HCT116 (cell line): ENCODE results near the gene ZNF683. TPM values are rescaled to one million over a fixed set of nuclear protein-coding genes. Genes with fewer than 3 reads are reported as not detected.

Source experiments
- ATAC-seq: fragments of 200-7000 bp; cut with Tn5 transposase; 2 replicates; pipeline ENCODE4 v1.9.1; 2020; ENCODE audit warnings: mild to moderate bottlenecking, moderate library complexity
- BruUV-seq: library from RNA; stranded (reverse); fragments of 400-500 nt; replicated peaks from 2 replicates; lab custom pipeline; 2021; lab: Mats Ljungman, UMichigan
- CTCF ChIA-PET: fragments of 300-600 bp; sonication (Branson Sonifier 250); formaldehyde crosslinking; loops from one replicate; lab custom pipeline; 2021; ENCODE audit warnings: antibody characterized with exemption; lab: Charles Lee
- POLR2A ChIA-PET: fragments of 300-600, 350-600 bp; sonication (Branson Sonifier 250); formaldehyde crosslinking; loops from one replicate; lab custom pipeline; 2021; ENCODE audit warnings: antibody characterized with exemption; lab: Charles Lee
- RAD21 ChIA-PET, 2 experiments: fragments of 300-600 bp; sonication (Branson Sonifier 250); formaldehyde crosslinking; loops; one replicate each; lab custom pipeline; 2023; ENCODE audit warnings: low total read pairs in 2 of 2; ENCODE audit not compliant: uncharacterized antibody in 2 of 2, unreplicated experiment in 2 of 2, low non-redundant PET in 1 of 2; lab: Charles Lee
- DNase-seq: peaks from one replicate; pipeline ENCODE4 v3.0.0-alpha.2; 2010; ENCODE audit warnings: low read depth, low spot score
- H2AFZ ChIP-seq: fragments of 200-600 bp; shearing (Covaris generic), sonication (generic); 2 replicates; pipeline ENCODE4 v1.6.1; 2017; ENCODE audit warnings: low read depth, mixed run types, mixed read lengths, antibody characterized with exemption, low read length; ENCODE audit not compliant: poor library complexity, severe bottlenecking
- H3K27ac ChIP-seq: 2 replicates; pipeline ENCODE4 v1.5.1; 2012; ENCODE audit warnings: low read depth, low read length
- H3K27me3 ChIP-seq: fragments of 200-600 bp; sonication (generic); 2 replicates; pipeline ENCODE4 v1.6.1; 2016; ENCODE audit warnings: mixed run types, low read length, mixed read lengths; ENCODE audit not compliant: insufficient read depth
- H3K36me3 ChIP-seq, 2 experiments: fragments of 200-500 bp in 1 of 2; fragments of 200-600 bp in 1 of 2; sonication (Bioruptor generic) in 1 of 2; sonication (generic) in 1 of 2; 2 replicates each; pipeline versions ENCODE4 v1.5.1 to v1.6.1; 2014 to 2016; ENCODE audit warnings: low read length in 2 of 2, inconsistent platforms in 1 of 2, mixed read lengths in 1 of 2, mixed run types in 1 of 2; ENCODE audit not compliant: insufficient read depth in 2 of 2, control insufficient read depth in 1 of 2
- H3K4me1 ChIP-seq, 2 experiments: fragments of 200-600 bp in 1 of 2; sonication (generic) in 1 of 2; 2 replicates each; pipeline versions ENCODE4 v1.5.1 to v1.6.1; 2012 to 2017; ENCODE audit warnings: low read length in 2 of 2, inconsistent platforms in 1 of 2, mild to moderate bottlenecking in 1 of 2, mixed read lengths in 1 of 2, mixed run types in 1 of 2, moderate library complexity in 1 of 2; ENCODE audit not compliant: insufficient read depth in 2 of 2, control insufficient read depth in 1 of 2
- H3K4me2 ChIP-seq: fragments of 200-600 bp; sonication (generic); 2 replicates; pipeline ENCODE4 v1.6.1; 2017; ENCODE audit warnings: mixed run types, low read length, mixed read lengths
- H3K4me3 ChIP-seq, 2 experiments: fragments of 200-600 bp in 1 of 2; sonication (generic) in 1 of 2; replicated peaks in 1 of 2; 2 replicates each; pipeline ENCODE4 v1.5.1; 2011 to 2016; ENCODE audit warnings: low read length in 2 of 2, control low read depth in 1 of 2, low read depth in 1 of 2, mild to moderate bottlenecking in 1 of 2, mixed read lengths in 1 of 2, mixed run types in 1 of 2
- H3K79me2 ChIP-seq: fragments of 200-600 bp; sonication (generic); 2 replicates; pipeline ENCODE4 v1.6.1; 2017; ENCODE audit warnings: mild to moderate bottlenecking, mixed run types, low read length, moderate library complexity, mixed read lengths; ENCODE audit not compliant: insufficient read depth
- H3K9ac ChIP-seq: fragments of 200-600 bp; sonication (generic); 2 replicates; pipeline ENCODE4 v1.6.1; 2016; ENCODE audit warnings: low read length, mixed read lengths
- H3K9me2 ChIP-seq: fragments of 200-600 bp; sonication (generic), shearing (Covaris generic); 2 replicates; pipeline ENCODE4 v1.6.1; 2017; ENCODE audit warnings: mixed run types, mild to moderate bottlenecking, moderate library complexity; ENCODE audit not compliant: insufficient read depth
- H3K9me3 ChIP-seq, 2 experiments: fragments of 200-500 bp in 1 of 2; fragments of 200-600 bp in 1 of 2; sonication (Bioruptor generic) in 1 of 2; sonication (generic) in 1 of 2; 2 replicates each; pipeline ENCODE4 v1.6.1; 2014 to 2017; ENCODE audit warnings: low read length in 2 of 2, mixed read lengths in 2 of 2, inconsistent platforms in 1 of 2, low read depth in 1 of 2, mild to moderate bottlenecking in 1 of 2, mixed run types in 1 of 2, moderate library complexity in 1 of 2; ENCODE audit not compliant: control insufficient read depth in 1 of 2, insufficient read depth in 1 of 2
- H4K20me1 ChIP-seq: fragments of 200-600 bp; sonication (generic), shearing (Covaris generic); 2 replicates; pipeline ENCODE4 v1.6.1; 2017; ENCODE audit warnings: mixed run types, mild to moderate bottlenecking, moderate library complexity; ENCODE audit not compliant: insufficient read depth
- POLR2A ChIP-seq: IDR thresholded peaks from 2 replicates; pipeline ENCODE4 v1.7.0; 2011; ENCODE audit warnings: borderline replicate concordance; ENCODE audit not compliant: insufficient read depth, insufficient read length; ENCODE audit errors: extremely low read depth
- POLR2AphosphoS5 ChIP-seq: IDR thresholded peaks from 2 replicates; pipeline ENCODE4 v1.6.1; 2011; ENCODE audit warnings: mild to moderate bottlenecking, low read depth, low read length, moderate library complexity
- SP1 ChIP-seq: IDR thresholded peaks from 2 replicates; pipeline ENCODE4 v1.6.1; 2012; ENCODE audit warnings: low read depth
- TCF7L2 ChIP-seq: IDR thresholded peaks from 2 replicates; pipeline ENCODE4 v1.7.0; 2011; ENCODE audit warnings: borderline replicate concordance, inconsistent platforms; ENCODE audit not compliant: insufficient read depth, insufficient read length; ENCODE audit errors: extremely low read depth
- ZFX ChIP-seq: fragments of 450-650 bp; IDR thresholded peaks from 2 replicates; pipeline ENCODE4 v1.6.1; 2017
- intact Hi-C: fragments of 100-400 bp; cut with micrococcal nuclease; formaldehyde crosslinking; loops from 2 replicates; pipeline ENCODE4 v1.10.0; 2022
- total RNA-seq: library from RNA; stranded (reverse); gene quantifications from one replicate; pipeline ENCODE4 v1.2.1, GENCODE V29; 2021; ENCODE audit not compliant: unreplicated experiment
- TF ChIP-seq, protein P1 (sequence below): IDR thresholded peaks from 2 replicates; pipeline ENCODE4 v1.6.1; 2012
- TF ChIP-seq, protein P2 (sequence below), 3 experiments: fragments of 200-600 bp in 1 of 3; sonication (generic) in 1 of 3; IDR thresholded peaks in 2 of 3; conservative IDR thresholded peaks in 1 of 3; 2 replicates each; pipeline ENCODE4 v1.5.1; 2012 to 2017; ENCODE audit warnings: low read depth in 2 of 3, low read length in 2 of 3, antibody characterized with exemption in 1 of 3, borderline replicate concordance in 1 of 3, control low read depth in 1 of 3, mild to moderate bottlenecking in 1 of 3, mixed read lengths in 1 of 3, mixed run types in 1 of 3, moderate library complexity in 1 of 3; ENCODE audit not compliant: insufficient read depth in 1 of 3
- TF ChIP-seq, protein P3 (sequence below): IDR thresholded peaks from 2 replicates; pipeline ENCODE4 v1.6.1; 2012

ZNF683 gene
- total RNA-seq, 1 experiment from 2014 or later, result not detected

DNA sequence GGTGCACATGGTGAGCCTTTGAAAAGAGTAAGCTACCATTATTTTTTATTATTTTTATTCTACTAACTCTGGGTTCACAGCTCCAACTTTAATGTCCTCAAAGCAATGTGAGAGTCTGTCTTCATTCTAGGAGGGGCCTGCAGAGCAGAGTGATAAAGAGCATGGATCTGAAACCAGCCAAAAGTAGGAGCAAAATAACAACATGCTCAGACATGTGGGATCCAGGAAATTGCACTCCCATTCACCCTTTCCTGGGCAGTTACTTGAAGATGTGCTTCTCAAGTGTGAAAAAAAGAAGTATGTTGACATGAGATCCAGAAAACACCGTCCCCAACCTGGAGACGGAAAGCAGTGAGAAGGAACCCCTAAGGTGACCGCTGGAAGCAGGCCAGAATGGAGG, 29.3 kb upstream of the ZNF683 start:
- ChIA-PET POLR2A (no interaction called here), CTCF (interaction anchor here (2.3 kb wide), 1 partner anchor 15 kb away, joined by 9 read pairs; no protein-coding TSS in a partner anchor), RAD21 (no interaction called here)
- TF ChIP-seq TCF7L2 (no peak), SP1 (no peak), ZFX (no peak), POLR2A (no peak), POLR2AphosphoS5 (no peak)
- TF ChIP-seq, protein P1, sequence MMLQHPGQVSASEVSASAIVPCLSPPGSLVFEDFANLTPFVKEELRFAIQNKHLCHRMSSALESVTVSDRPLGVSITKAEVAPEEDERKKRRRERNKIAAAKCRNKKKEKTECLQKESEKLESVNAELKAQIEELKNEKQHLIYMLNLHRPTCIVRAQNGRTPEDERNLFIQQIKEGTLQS, result no peak
- TF ChIP-seq, protein P2, sequence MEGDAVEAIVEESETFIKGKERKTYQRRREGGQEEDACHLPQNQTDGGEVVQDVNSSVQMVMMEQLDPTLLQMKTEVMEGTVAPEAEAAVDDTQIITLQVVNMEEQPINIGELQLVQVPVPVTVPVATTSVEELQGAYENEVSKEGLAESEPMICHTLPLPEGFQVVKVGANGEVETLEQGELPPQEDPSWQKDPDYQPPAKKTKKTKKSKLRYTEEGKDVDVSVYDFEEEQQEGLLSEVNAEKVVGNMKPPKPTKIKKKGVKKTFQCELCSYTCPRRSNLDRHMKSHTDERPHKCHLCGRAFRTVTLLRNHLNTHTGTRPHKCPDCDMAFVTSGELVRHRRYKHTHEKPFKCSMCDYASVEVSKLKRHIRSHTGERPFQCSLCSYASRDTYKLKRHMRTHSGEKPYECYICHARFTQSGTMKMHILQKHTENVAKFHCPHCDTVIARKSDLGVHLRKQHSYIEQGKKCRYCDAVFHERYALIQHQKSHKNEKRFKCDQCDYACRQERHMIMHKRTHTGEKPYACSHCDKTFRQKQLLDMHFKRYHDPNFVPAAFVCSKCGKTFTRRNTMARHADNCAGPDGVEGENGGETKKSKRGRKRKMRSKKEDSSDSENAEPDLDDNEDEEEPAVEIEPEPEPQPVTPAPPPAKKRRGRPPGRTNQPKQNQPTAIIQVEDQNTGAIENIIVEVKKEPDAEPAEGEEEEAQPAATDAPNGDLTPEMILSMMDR (IDR thresholded peaks at IDR 0.05 in 2 of 3, conservative IDR thresholded peaks at IDR 0.05 in 1 of 3; ENCODE audit: borderline replicate concordance in 1 of 3, insufficient read depth in 1 of 3, low read depth in 2 of 3, low read length in 2 of 3), result no peak
- TF ChIP-seq, protein P3, sequence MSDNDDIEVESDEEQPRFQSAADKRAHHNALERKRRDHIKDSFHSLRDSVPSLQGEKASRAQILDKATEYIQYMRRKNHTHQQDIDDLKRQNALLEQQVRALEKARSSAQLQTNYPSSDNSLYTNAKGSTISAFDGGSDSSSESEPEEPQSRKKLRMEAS, result no peak
- no peak overlapping the region for H3K27ac ChIP-seq
- no peak overlapping the region for H3K4me2 ChIP-seq
- no peaks in the 10 kb centered on the region for H3K9me3 ChIP-seq
- DNase-seq (no peak), ATAC-seq (no peak)
- H4K20me1 ChIP-seq, result no peaks in the 10 kb centered on the region
- no peak overlapping the region for H3K4me3 ChIP-seq
- H2AFZ ChIP-seq, result no peak overlapping the region
- BruUV-seq, result no TSS peak
- H3K79me2 ChIP-seq, result no peaks in the 10 kb centered on the region
- no peak overlapping the region for H3K9ac ChIP-seq
- intact Hi-C loops, result no loop called here
- no peaks in the 10 kb centered on the region for H3K36me3 ChIP-seq
- no peaks in the 10 kb centered on the region for H3K4me1 ChIP-seq
- no peaks in the 10 kb centered on the region for H3K9me2 ChIP-seq
- no peaks in the 10 kb centered on the region; the same call in 1 of the 2 replicates for H3K27me3 ChIP-seq
